A549 (cell line): Measurements from ENCODE around the gene MAD2L1BP.

Experiments used
- BCL3 ChIP-seq: fragments of >200 bp; sonication (Bioruptor Twin); formaldehyde crosslinking; IDR thresholded peaks from 3 replicates; pipeline ENCODE4 v1.6.1; 2016
- BHLHE40 ChIP-seq: IDR thresholded peaks from 2 replicates; pipeline ENCODE4 v1.6.1; 2012; ENCODE audit warnings: low read depth, low read length, inconsistent platforms
- CBX8 ChIP-seq: fragments of 200-600 bp; sonication (generic); IDR thresholded peaks from 2 replicates; pipeline ENCODE4 v1.6.1; 2016
- CHD2 ChIP-seq: fragments of 150-350 bp; IDR thresholded peaks from 2 replicates; pipeline ENCODE4 v1.6.1; 2014; ENCODE audit warnings: low read length; ENCODE audit not compliant: partially characterized antibody
- CHD4 ChIP-seq: fragments of 200-600 bp; sonication (generic); IDR thresholded peaks from 2 replicates; pipeline ENCODE4 v1.6.1; 2016; ENCODE audit warnings: antibody characterized with exemption, mild to moderate bottlenecking, borderline replicate concordance
- EP300 ChIP-seq, 2 experiments: fragments of >200 bp; sonication (Bioruptor Twin); formaldehyde crosslinking; IDR thresholded peaks; 2 replicates in 1 of 2; 3 replicates in 1 of 2; pipeline ENCODE4 v1.6.1; 2016 to 2017
- JUNB ChIP-seq: fragments of >200 bp; sonication (Bioruptor Twin); formaldehyde crosslinking; IDR thresholded peaks from 2 replicates; pipeline ENCODE4 v1.6.1; 2016
- KDM1A ChIP-seq: fragments of 200-600 bp; sonication (generic); IDR thresholded peaks from 2 replicates; pipeline ENCODE4 v1.6.1; 2016; ENCODE audit warnings: low read depth, mild to moderate bottlenecking
- NR3C1 ChIP-seq: fragments of >200 bp; sonication (Bioruptor Twin); formaldehyde crosslinking; IDR thresholded peaks from 3 replicates; pipeline ENCODE4 v1.6.1; 2017
- POLR2A ChIP-seq: IDR thresholded peaks from 2 replicates; pipeline ENCODE4 v1.6.1; 2012; ENCODE audit warnings: mild to moderate bottlenecking, low read length
- RCOR1 ChIP-seq: fragments of 150-350 bp; IDR thresholded peaks from 2 replicates; pipeline ENCODE4 v1.6.1; 2014; ENCODE audit warnings: antibody characterized with exemption, low read length, low read depth
- SMC3 ChIP-seq: fragments of >200 bp; sonication (Bioruptor Twin); formaldehyde crosslinking; IDR thresholded peaks from 3 replicates; pipeline ENCODE4 v1.6.1; 2018; ENCODE audit warnings: inconsistent platforms
- USF2 ChIP-seq: fragments of 450-650 bp; IDR thresholded peaks from 2 replicates; pipeline ENCODE4 v1.6.1; 2014; ENCODE audit warnings: antibody characterized with exemption
- TF ChIP-seq, protein P1 (sequence below): fragments of >200 bp; sonication (Bioruptor Twin); formaldehyde crosslinking; IDR thresholded peaks from 3 replicates; pipeline ENCODE4 v1.5.1; 2016

GRCh38 chr6:43628393-43629103 lies 7.1 kb upstream of the MAD2L1BP start:
- TF ChIP-seq, protein P1, sequence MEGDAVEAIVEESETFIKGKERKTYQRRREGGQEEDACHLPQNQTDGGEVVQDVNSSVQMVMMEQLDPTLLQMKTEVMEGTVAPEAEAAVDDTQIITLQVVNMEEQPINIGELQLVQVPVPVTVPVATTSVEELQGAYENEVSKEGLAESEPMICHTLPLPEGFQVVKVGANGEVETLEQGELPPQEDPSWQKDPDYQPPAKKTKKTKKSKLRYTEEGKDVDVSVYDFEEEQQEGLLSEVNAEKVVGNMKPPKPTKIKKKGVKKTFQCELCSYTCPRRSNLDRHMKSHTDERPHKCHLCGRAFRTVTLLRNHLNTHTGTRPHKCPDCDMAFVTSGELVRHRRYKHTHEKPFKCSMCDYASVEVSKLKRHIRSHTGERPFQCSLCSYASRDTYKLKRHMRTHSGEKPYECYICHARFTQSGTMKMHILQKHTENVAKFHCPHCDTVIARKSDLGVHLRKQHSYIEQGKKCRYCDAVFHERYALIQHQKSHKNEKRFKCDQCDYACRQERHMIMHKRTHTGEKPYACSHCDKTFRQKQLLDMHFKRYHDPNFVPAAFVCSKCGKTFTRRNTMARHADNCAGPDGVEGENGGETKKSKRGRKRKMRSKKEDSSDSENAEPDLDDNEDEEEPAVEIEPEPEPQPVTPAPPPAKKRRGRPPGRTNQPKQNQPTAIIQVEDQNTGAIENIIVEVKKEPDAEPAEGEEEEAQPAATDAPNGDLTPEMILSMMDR = no peak
- TF ChIP-seq KDM1A = no peak
- TF ChIP-seq NR3C1 = no peak
- TF ChIP-seq RCOR1 = no peak
- TF ChIP-seq SMC3 = no peak
- no peak for TF ChIP-seq BHLHE40
- no peak for TF ChIP-seq CHD2
- no peak for TF ChIP-seq POLR2A
- no peak for TF ChIP-seq CHD4
- no peak for TF ChIP-seq EP300 (IDR thresholded peaks at IDR 0.05)
- TF ChIP-seq CBX8 = no peak
- TF ChIP-seq BCL3 = no peak
- TF ChIP-seq USF2 = no peak
- no peak for TF ChIP-seq JUNB
